T-helper 1 cell treated with Interleukin-12 subunit alpha and Interleukin-12 subunit beta and Interleukin-4 antibody, amounts not matched to agents 30 ng/mL and 1 ng/mL, for 36 hours (primary cell): ENCODE data around the gene NEK9. TPM values are rescaled to one million over a fixed set of nuclear protein-coding genes. Genes with fewer than 3 reads are reported as not detected.
"Not testable (repeated sequence)": the region's sequence is repeated elsewhere in the genome, so short reads cannot be mapped to it uniquely, and the experiment has no call there.

Source experiments
- intact Hi-C: fragments of 100-400 bp; cut with micrococcal nuclease; formaldehyde crosslinking; loops from one replicate; pipeline ENCODE4 v1.15.1; 2024
- total RNA-seq: library from RNA; stranded (reverse); gene quantifications from 2 replicates; pipeline ENCODE4 v1.2.3, GENCODE V29; 2022

NEK9 gene
- total RNA-seq, result 81.3 and 83.5 TPM in 2 replicates

- intact Hi-C loops, result loop anchor here (1.0 to 5.0 kb wide), 11 partner anchors 49 to 855 kb away; partner anchors contain the start of genes EIF2B2, ERG28, TGFB3 and TMED10
These were observed at the start of gene NEK9 for GRCh38 chr14:75126679-75127473. TSS of gene NEK9 (minus strand) at chr14:75127048. CDS start at chr14:75126921, 127 bp downstream.

- intact Hi-C loops, result loop anchor here (1.0 to 10.0 kb wide), 19 partner anchors 19 to 979 kb away; partner anchors contain the start of genes DLST, EIF2B2, FOS and GPATCH2L
These were observed 49.4 kb upstream of the NEK9 start, which contains the start of gene TMED10 for GRCh38 chr14:75176142-75176820. TSS of gene TMED10 (minus strand) at chr14:75176612. CDS start at chr14:75176579, 33 bp downstream.

- intact Hi-C loops, result loop anchor here (1.0 to 10.0 kb wide), 19 partner anchors 18 to 979 kb away; partner anchors contain the start of genes DLST, EIF2B2, FOS and GPATCH2L
These were observed 48.9 kb upstream of the NEK9 start for GRCh38 chr14:75175677-75176141.

GRCh38 chr14:75174066-75174465, 47.2 kb upstream of the NEK9 start:
- intact Hi-C loops, result loop anchor here (10.0 kb wide), 1 partner anchor 981 kb away; the partner anchor contains the start of gene GPATCH2L

DNA sequence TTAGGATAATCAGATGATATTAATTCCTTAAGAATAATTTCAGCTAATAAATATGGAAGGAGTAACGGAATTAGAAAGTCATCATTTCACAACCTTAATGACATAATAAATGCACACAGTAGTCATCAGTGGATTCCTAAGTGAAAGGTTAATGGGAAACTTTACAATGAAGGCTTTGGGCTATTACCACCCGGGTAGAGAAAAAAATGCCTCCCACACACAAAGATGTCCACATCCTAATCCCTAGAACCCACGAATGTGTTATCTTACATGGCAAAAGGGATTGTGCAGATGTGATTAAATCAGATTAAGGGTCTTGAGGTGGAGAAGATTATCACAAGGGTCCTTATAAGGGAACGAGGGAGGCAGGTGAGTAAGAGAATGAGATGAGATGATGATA, 43.9 kb upstream of the NEK9 start:
- intact Hi-C loops, result loop anchor here (10.0 kb wide), 1 partner anchor 984 kb away; the partner anchor contains the start of gene GPATCH2L

DNA sequence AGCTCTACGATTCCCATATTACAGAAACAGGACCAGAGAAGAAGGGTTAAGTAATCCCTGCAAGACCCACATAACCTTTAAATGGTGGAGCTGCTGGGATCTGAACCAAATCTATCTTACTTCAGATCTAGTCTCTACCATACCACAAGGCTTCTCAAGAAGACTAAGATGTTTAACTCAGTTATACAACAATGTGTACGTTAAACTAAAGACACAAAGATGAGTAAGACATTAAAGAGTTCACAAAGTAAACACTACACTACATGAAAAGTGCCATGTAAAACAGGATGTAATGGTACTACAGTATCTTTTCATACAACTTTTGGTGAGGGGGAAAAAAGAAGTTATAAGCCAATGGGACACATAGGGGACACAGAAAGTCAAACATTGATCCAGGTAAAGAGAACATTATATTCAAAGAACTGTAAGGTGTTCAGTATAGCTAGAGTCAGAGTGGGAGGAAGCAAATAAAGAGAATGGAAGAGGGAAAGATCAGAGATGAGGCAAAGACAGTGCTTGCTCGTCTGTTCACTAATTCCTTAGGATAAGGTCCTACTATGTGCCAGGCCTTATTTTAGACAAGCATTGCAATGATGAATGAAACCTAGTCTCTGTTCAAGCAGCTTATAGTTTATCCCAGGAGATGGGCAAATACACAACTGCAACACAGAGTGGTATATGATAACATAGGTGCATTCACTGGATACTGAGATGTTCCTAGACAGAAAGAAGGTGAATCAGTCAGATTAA, 41.9 kb upstream of the NEK9 start:
- intact Hi-C loops, result no loop called here

DNA sequence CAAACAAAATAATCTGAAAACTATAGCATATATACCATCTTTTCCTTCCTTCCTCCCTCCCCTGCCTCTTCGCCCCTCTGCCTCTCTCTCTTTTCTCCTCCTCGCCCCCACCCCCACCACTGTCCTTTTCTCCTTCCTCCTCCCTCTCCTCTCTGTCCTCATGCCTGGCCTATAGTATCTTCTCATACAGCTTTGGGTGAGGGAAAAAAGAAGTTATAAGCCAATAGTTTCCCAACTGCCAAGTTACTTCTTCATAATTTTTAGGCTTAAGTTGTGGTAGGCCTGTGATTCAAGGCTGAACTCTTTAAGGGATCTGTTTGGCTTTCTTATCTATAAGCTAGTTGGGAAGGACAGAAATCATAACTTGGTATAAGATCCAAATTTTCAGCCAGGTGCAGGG, 40.5 kb upstream of the NEK9 start:
- intact Hi-C loops, result no loop called here

DNA sequence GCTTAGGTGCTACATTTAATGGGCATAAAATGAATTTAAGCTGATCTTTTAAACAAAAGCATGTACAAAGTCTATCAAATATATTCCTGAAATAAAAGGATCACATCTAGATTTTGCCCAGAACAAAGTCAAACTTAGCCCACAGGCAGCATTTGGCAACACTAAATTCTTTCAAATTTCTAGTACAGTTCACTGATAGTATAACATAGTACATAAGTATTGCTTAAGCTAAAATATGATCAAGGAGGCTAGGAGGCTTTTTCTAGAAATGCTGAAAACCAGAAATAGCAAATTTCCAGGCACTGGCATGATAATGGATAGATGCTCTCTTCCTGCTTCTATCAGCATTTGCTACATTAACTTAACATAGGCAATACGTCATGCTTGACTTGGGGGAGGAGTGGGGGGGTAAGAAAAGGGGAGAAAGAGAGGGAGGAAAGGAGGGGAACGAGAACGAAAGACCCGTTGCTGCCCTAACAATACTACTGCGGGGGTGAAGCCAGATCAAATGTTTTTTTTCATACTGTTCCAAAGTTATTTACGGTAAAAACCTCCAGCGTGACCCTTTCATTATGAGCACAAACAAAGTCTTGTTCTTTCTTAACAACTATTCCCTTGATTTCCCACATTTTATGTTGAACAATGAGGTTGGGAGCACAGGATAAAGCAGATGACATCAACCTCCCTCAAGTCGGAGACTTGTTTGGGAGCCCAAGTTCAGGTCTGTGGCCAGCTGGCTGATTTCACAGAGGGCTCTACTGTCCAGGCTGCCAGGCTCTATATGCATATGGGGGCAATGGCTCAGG, 38.9 kb upstream of the NEK9 start:
- intact Hi-C loops, result no loop called here

GRCh38 chr14:75164809-75165208, 38.0 kb upstream of the NEK9 start:
- intact Hi-C loops, result no loop called here

DNA sequence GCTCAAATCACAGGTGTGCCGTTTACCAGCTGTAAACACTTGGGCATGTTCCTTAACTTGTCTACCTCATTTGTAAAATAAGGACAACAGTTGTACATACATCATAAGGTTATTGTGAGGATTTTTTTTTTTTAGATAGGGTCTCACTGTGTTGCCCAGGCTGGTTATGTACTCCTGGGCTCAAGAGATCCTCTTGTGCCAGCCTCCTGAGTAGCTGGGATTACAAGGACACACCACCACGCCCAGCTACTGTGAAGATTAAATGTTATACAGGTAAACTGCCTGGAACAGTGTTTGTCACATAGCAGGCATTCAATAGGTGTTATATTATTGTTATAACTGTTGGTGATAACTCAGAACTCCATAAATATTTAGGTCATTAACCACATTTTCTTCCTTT, 36.8 kb upstream of the NEK9 start:
- intact Hi-C loops, result no loop called here

DNA sequence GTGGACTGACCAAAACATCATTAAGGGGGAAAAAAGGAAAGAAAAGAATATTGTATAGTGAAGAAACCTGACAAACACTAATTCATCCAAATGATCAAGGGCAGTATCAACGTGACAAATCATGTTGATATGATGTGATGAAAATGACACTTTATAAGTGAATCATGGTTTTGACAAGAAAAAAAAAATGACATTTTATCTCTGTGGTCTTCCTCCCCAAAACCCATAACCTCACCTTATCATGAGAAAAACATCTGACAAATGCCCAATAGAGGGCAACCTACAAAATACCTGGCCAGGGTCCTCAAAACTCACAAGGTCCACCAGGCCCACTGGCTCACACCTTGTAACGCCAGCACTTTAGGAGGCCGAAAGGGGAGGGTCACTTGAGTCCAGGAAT, 35.8 kb upstream of the NEK9 start:
- intact Hi-C loops, result no loop called here

GRCh38 chr14:75158843-75159614, 32.2 kb upstream of the NEK9 start:
- intact Hi-C loops, result no loop called here

DNA sequence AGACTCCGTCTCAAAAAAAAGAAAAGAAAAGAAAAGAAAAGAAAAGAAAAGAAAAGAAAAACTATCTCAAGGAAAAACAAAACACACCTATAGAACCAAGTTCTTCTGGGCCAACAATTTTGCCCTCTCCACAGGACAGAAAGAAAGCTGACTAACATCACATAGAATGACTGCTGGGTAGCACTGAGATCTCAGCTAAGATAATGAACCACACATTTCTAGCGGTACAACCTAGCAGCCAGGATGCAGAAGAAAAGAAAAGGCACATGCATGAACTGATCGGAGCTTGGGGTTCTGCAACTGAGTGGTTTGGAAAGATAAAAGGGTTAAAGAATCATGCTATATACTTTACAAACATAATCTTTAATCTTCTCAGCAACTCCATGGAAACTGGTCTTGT, 30.1 kb upstream of the NEK9 start:
- intact Hi-C loops, result loop anchor here (1.0 to 2.0 kb wide), 3 partner anchors 18 to 92 kb away; partner anchors contain the start of gene TMED10

DNA sequence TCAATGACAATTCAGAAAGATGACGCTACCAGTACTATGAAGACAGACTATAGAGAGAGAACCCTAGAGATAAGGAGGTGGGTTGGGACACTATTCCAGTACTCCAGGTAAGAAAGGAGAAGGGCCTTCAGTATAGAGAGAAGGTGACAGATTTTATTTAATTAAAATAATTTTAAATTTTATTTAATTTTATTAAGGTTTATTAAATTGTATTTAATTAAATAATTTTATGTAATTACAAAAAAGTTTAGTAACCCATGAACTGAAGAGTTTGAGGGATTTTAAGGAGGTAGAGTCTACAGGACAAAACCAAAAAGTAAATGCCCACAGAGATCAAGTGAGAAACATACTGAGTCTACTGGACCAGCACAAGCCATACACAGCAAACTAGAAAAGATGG, 29.3 kb upstream of the NEK9 start:
- intact Hi-C loops, result loop anchor here (2.0 kb wide), 1 partner anchor 17 kb away; no protein-coding TSS in a partner anchor

DNA sequence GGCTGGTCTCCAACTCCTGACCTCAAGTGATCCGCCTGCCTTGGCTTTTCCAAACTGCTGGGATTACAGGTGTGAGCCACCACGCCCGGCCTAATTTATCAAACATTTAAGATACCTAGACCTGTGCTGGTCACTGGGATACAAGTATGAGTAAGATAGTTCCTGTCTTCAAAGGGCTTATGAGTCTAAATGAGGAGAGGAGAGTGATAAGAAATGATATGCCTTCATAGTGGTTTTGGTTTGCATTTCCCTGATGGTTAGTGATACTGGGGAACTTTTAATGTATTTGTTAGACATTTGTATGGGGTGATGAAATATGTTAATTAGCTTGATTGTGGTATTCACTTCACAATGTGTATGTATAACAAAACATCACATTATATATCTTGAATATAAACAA, 28.3 kb upstream of the NEK9 start:
- intact Hi-C loops, result no loop called here

GRCh38 chr14:75153295-75153694, 26.4 kb upstream of the NEK9 start:
- intact Hi-C loops, result loop anchor here (1.0 kb wide), 1 partner anchor 8 kb away; no protein-coding TSS in a partner anchor

DNA sequence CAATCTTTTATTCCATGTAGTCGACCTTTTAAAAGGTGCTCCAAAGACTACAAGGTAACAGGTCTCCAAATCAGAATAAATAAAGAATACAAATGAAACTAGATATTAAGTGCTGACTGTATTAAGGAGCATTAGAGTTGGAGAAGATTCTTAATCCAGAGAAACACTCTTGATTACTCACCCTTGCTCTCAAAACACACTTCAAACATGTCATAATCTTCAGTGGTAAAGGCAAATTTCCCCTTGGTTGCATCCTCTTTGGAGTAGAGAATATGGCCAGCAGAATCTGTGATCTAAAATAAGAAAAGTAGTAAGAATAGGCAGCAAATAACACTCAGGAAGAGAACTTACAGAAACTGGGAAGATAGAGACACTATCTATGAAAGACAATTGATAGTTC, 25.0 kb upstream of the NEK9 start:
- intact Hi-C loops, result no loop called here

DNA sequence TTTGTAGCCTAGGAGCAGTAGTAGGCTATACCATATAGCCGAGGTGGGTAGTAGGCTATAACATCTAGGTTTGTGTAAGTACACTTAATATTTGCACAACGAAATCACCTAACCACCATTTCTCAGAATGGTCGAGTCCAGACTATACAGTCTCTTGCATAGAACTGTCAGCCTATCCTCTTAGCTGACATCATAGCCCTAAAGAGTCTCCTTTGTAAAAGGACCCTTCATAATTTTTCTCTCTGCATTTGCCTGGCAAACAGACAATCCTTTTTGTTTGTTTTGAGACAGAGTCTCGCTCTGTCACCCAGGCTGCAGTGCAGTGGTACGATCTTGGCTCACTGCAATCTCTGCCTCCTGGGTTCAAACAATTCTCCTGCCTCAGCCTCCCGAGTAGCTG, 23.8 kb upstream of the NEK9 start:
- intact Hi-C loops, result not testable (repeated sequence)

GRCh38 chr14:75150150-75150549, 23.3 kb upstream of the NEK9 start:
- intact Hi-C loops, result no loop called here
